ENCODE results near the gene UBE2V1.

- TF ChIP-seq CTCF (conservative IDR thresholded peaks at IDR 0.05; ENCODE audit: low read depth, low read length) (no peak), EZH2 (IDR thresholded peaks at IDR 0.05; ENCODE audit: low read length, unreplicated experiment) (no peak)
Measured at GRCh38 chr20:50127587-50128519, 14.9 kb upstream of the UBE2V1 start.
